Measurements from ENCODE around the gene RSPH3.

Gene RSPH3

DNA sequence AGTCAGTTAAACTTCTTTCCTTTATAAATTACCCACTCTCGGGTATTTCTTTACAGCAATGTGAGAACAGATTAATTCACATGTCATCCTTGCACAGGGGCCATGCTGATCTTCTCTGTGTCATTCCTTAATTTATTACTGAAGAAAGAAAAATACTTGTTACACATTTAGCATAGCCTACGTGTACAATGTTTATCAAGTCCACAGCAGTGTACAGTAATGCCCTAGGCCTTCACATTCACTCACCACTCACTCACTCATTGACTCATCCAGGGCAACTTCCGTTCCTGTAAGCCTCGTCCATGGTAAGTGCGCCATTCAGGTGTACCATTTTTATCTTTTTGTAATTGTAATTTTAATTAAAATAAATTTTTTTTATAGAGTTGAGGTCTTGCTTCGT, 73.6 kb downstream of the RSPH3 start:
- TF ChIP-seq, protein P1, sequence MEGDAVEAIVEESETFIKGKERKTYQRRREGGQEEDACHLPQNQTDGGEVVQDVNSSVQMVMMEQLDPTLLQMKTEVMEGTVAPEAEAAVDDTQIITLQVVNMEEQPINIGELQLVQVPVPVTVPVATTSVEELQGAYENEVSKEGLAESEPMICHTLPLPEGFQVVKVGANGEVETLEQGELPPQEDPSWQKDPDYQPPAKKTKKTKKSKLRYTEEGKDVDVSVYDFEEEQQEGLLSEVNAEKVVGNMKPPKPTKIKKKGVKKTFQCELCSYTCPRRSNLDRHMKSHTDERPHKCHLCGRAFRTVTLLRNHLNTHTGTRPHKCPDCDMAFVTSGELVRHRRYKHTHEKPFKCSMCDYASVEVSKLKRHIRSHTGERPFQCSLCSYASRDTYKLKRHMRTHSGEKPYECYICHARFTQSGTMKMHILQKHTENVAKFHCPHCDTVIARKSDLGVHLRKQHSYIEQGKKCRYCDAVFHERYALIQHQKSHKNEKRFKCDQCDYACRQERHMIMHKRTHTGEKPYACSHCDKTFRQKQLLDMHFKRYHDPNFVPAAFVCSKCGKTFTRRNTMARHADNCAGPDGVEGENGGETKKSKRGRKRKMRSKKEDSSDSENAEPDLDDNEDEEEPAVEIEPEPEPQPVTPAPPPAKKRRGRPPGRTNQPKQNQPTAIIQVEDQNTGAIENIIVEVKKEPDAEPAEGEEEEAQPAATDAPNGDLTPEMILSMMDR (IDR thresholded peaks at IDR 0.05) = no peak

DNA sequence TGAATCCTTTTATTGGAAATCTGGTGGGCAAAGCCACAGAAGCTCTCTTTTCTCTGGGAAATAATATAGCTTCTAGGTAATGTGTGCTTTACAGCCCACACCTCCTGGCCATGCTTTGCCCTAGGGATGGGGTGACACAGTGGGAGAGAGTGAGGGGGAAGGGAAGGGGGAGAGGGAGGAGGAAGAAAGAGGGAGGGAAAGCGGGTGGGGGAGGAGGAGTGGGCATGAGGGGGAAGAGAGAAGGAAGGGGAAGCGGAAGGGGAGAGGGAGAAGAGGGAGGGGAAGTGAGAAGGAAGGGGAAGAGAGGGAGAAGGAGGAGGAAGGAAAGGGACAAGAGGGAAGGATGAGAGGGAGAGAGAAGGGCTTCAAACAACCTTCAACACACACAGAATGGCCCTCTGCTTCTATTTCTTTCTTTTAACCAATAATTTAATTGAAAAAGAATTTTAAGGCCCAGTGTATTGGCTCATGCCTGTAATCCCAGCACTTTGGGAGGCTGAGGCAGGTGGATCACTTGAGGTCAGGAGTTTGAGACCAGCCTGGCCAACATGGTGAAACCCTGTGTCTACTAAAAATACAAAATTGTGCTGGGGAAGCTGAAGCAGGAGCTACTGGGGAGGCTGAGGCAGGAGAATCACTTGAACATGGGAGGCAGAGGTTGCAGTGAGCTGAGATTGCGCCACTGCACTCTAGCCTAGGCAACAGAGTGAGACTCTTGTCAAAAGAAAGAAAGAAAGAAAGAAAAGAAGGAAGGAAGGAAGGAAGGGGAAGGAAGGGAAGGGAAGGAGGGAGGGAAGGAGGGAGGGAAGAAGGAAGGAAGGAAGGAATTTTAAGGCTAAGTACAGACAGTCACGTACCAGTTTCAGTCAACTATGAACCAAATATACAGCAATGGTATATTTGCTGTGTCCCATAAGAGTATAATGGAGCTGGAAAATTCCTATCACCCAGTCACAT, 75.2 kb downstream of the RSPH3 start:
- TF ChIP-seq, protein P1 (IDR thresholded peaks at IDR 0.05) = no peak

DNA sequence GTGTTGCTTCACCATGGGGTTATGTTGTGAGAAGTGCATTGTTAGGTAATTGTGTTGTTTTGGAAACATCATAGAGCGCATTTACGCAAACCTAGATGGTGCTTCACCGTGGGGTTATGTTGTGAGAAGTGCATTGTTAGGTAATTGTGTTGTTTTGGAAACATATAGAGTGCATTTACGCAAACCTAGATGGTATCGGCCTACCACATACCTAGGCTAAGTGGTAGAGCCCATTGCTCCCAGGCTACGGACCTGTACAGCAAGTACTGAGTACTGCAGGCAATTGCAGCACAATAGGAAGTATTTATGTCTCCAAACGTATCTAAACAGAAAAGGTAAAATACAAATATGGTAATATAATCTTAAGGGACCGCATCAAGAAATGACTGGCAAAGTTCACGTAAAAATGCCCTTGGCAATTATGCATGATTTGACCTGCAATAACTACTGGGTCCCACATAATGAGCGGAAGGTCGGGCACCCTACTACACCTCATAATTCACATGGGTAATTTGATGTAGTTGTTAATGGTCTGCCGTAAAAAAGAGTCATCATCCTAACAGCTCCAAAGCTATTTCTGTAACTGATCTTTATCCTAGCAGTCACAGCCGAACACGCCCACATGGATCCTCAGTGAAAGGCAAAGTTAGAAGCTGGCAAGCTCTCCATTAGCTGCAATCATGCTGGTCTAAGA, 76.0 kb downstream of the RSPH3 start:
- TF ChIP-seq, protein P1 (IDR thresholded peaks at IDR 0.05) = no peak

Measured in LNCAP (cell line).